Body of pancreas (tissue), 4 donors: ENCODE data around the gene IL22RA2.

Source experiments
- CTCF ChIP-seq, 7 experiments: fragments of 450-650 bp in 4 of 7; fragments of 200-600 bp in 3 of 7; sonication (generic) in 3 of 7; IDR thresholded peaks; one replicate each; pipeline ENCODE4 v1.5.1; 2016 to 2019; ENCODE audit warnings: antibody characterized with exemption in 7 of 7
- POLR2A ChIP-seq, 3 donors: fragments of 450-650 bp; IDR thresholded peaks; one replicate each; pipeline ENCODE4 v1.6.1; 2016; ENCODE audit warnings: antibody characterized with exemption in 3 of 3, mild to moderate bottlenecking in 2 of 3

GRCh38 chr6:137213331-137213740 is 39.9 kb upstream of the IL22RA2 start:
- TF ChIP-seq CTCF (IDR thresholded peaks at IDR 0.05): no peak
- TF ChIP-seq POLR2A (IDR thresholded peaks at IDR 0.05): no peak
